Measurements from ENCODE around the gene POU6F2. TPM values are rescaled to one million over a fixed set of nuclear protein-coding genes. Genes with fewer than 3 reads are reported as not detected.

POU6F2 gene
- polyA plus RNA-seq, 2 of the 4 experiments (the other 2 are of a cell fraction): not detected

DNA sequence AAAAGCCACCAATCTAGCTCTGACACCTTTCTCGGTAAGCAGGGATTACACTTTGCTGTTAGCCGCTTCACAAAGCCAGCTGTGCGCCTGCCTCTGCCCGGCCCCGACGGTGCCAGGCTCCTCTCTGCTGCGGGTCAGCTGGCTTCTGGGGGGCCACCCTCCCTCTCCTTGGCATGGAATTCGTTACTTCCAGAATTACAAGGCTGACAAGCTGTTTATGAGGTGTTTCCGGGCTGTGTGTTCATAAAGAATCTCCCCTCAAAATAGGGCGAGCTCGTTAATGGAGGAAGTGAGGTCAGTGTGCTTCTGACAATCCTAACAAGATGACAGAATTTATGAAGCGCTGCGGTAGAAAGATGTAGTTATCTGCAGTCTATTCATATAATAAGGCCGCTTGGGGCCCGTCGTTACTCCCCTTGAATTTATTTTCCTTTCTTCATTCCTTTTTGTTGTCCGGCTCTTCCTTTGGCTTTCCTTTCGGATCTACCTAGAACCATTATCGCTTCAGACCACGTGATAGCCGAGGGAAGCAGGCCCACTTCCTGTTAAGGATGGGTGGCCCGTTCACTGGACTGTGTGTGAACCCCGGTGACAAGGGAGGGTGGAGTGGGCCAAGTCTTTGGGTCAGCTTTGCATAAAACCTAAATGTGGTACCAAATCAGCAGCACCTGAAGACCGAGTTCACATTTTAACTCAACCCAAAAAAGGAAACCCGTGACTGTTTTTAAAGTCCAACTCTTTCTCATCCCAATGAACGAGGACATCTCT lies 315.5 kb downstream of the POU6F2 start:
- CTCF ChIA-PET: no interaction called here
- WGBS (ENCODE audit: missing lambda C conversion rate): 44% methylated on average over 25 of the region's 26 CpGs

DNA sequence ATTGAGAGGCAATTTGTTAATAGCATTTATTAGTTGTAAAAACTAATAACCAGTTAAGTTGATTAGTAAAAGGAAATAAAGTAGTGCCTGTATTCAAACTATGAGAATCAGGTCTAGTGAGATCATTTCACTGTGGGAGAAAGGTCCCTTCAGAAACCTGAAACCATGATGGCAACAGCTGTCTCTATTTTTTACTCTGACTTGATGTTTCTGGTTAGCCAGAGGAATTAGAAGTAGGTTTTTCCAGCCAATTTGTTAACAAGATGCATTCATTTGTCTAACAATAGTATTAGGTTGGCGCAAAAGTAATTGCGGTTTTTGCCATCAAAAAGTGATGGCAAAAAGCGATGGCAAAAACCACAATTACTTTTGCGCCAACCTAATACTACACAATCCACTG lies 316.3 kb downstream of the POU6F2 start:
- TF ChIP-seq EP300 (IDR thresholded peaks at IDR 0.05) (no peak), RNF2 (IDR thresholded peaks at IDR 0.05; ENCODE audit: borderline replicate concordance, low read depth) (no peak), TP53 (CRISPR knock-in tag; IDR thresholded peaks at IDR 0.05) (no peak), SMC3 (IDR thresholded peaks at IDR 0.05) (no peak), MAZ (IDR thresholded peaks at IDR 0.05; ENCODE audit: borderline replicate concordance, low read depth, low read length) (no peak), FOXS1 (CRISPR knock-in tag; IDR thresholded peaks at IDR 0.05) (no peak)
- TF ChIP-seq, protein P1, sequence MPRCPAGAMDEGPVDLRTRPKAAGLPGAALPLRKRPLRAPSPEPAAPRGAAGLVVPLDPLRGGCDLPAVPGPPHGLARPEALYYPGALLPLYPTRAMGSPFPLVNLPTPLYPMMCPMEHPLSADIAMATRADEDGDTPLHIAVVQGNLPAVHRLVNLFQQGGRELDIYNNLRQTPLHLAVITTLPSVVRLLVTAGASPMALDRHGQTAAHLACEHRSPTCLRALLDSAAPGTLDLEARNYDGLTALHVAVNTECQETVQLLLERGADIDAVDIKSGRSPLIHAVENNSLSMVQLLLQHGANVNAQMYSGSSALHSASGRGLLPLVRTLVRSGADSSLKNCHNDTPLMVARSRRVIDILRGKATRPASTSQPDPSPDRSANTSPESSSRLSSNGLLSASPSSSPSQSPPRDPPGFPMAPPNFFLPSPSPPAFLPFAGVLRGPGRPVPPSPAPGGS (IDR thresholded peaks at IDR 0.05): no peak
- TF ChIP-seq, protein P2, sequence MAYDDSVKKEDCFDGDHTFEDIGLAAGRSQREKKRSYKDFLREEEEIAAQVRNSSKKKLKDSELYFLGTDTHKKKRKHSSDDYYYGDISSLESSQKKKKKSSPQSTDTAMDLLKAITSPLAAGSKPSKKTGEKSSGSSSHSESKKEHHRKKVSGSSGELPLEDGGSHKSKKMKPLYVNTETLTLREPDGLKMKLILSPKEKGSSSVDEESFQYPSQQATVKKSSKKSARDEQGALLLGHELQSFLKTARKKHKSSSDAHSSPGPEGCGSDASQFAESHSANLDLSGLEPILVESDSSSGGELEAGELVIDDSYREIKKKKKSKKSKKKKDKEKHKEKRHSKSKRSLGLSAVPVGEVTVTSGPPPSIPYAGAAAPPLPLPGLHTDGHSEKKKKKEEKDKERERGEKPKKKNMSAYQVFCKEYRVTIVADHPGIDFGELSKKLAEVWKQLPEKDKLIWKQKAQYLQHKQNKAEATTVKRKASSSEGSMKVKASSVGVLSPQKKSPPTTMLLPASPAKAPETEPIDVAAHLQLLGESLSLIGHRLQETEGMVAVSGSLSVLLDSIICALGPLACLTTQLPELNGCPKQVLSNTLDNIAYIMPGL (CRISPR knock-in tag; IDR thresholded peaks at IDR 0.05; ENCODE audit: borderline replicate concordance): no peak
- TF ChIP-seq, protein P3, sequence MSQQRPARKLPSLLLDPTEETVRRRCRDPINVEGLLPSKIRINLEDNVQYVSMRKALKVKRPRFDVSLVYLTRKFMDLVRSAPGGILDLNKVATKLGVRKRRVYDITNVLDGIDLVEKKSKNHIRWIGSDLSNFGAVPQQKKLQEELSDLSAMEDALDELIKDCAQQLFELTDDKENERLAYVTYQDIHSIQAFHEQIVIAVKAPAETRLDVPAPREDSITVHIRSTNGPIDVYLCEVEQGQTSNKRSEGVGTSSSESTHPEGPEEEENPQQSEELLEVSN (IDR thresholded peaks at IDR 0.05; ENCODE audit: borderline replicate concordance, low read depth): no peak
- ATAC-seq: no peak
- 75% methylated on average over 4 of the region's 4 CpGs for WGBS (ENCODE audit: missing lambda C conversion rate)

More for the DNA sequence above, 315.5 kb downstream of the POU6F2 start:
- no peak for DNase-seq (ENCODE audit: low read depth in 1 of 2, low spot score in 1 of 2)
- no peak for FAIRE-seq
- H3K27ac ChIP-seq: no peak overlapping the region
- no peak overlapping the region for H3K4me3 ChIP-seq
- ATAC-seq: no peak
- POLR2A ChIA-PET: no interaction called here
- no peak overlapping the region for H3K4me2 ChIP-seq
- TF ChIP-seq, protein P4, sequence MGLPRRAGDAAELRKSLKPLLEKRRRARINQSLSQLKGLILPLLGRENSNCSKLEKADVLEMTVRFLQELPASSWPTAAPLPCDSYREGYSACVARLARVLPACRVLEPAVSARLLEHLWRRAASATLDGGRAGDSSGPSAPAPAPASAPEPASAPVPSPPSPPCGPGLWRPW (IDR thresholded peaks at IDR 0.05): no peak
- TF ChIP-seq, protein P5, sequence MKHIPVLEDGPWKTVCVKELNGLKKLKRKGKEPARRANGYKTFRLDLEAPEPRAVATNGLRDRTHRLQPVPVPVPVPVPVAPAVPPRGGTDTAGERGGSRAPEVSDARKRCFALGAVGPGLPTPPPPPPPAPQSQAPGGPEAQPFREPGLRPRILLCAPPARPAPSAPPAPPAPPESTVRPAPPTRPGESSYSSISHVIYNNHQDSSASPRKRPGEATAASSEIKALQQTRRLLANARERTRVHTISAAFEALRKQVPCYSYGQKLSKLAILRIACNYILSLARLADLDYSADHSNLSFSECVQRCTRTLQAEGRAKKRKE (CRISPR knock-in tag; IDR thresholded peaks at IDR 0.05; ENCODE audit: low read depth): no peak
- TF ChIP-seq ESRRA (IDR thresholded peaks at IDR 0.05; ENCODE audit: borderline replicate concordance, low read length): no peak
- TF ChIP-seq CBX2 (IDR thresholded peaks at IDR 0.05; ENCODE audit: borderline replicate concordance, low read depth): no peak
- TF ChIP-seq ZSCAN20 (CRISPR knock-in tag; IDR thresholded peaks at IDR 0.05): no peak
- TF ChIP-seq RCOR1 (IDR thresholded peaks at IDR 0.05; ENCODE audit: low read depth, low read length): no peak
- no peak for TF ChIP-seq SREBF2 (IDR thresholded peaks at IDR 0.05)
- no peak for TF ChIP-seq TP53 (CRISPR knock-in tag; IDR thresholded peaks at IDR 0.05)
- no peak for TF ChIP-seq HOXA7 (CRISPR knock-in tag; IDR thresholded peaks at IDR 0.05)
- no peak for TF ChIP-seq CBX8 (IDR thresholded peaks at IDR 0.05)
- no peak for TF ChIP-seq HOXB5 (CRISPR knock-in tag; IDR thresholded peaks at IDR 0.05)
- no peak for TF ChIP-seq RAD21 (conservative IDR thresholded peaks at IDR 0.05 in 1 of 2, IDR thresholded peaks at IDR 0.05 in 1 of 2)
- no peak for TF ChIP-seq PHF8 (IDR thresholded peaks at IDR 0.05; ENCODE audit: borderline replicate concordance, low read depth)
- TF ChIP-seq, protein P6, sequence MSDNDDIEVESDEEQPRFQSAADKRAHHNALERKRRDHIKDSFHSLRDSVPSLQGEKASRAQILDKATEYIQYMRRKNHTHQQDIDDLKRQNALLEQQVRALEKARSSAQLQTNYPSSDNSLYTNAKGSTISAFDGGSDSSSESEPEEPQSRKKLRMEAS (IDR thresholded peaks at IDR 0.05): no peak
- TF ChIP-seq, protein P7, sequence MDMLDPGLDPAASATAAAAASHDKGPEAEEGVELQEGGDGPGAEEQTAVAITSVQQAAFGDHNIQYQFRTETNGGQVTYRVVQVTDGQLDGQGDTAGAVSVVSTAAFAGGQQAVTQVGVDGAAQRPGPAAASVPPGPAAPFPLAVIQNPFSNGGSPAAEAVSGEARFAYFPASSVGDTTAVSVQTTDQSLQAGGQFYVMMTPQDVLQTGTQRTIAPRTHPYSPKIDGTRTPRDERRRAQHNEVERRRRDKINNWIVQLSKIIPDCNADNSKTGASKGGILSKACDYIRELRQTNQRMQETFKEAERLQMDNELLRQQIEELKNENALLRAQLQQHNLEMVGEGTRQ (IDR thresholded peaks at IDR 0.05): no peak
- TF ChIP-seq, protein P2 (CRISPR knock-in tag; IDR thresholded peaks at IDR 0.05; ENCODE audit: borderline replicate concordance): no peak
- no peak for TF ChIP-seq RFX5 (IDR thresholded peaks at IDR 0.05)
- TF ChIP-seq, protein P1 (IDR thresholded peaks at IDR 0.05): no peak
- no peak for TF ChIP-seq MAFK (IDR thresholded peaks at IDR 0.05; ENCODE audit: partially characterized antibody)
- TF ChIP-seq ZNF302 (CRISPR knock-in tag; IDR thresholded peaks at IDR 0.05): no peak
- H3K4me1 ChIP-seq: no peaks in the 10 kb centered on the region
- H3K9me3 ChIP-seq: 0 out of 3 replicates have a peak, but pooled peaks cover 2% of the 10 kb centered on the region

More for the DNA sequence above, 316.3 kb downstream of the POU6F2 start:
- ChIA-PET POLR2A (no interaction called here), CTCF (no interaction called here)
- no peak overlapping the region for H3K4me2 ChIP-seq
- 0 out of 3 replicates have a peak, but pooled peaks cover 2% of the 10 kb centered on the region for H3K9me3 ChIP-seq
- FAIRE-seq: no peak
- H3K27ac ChIP-seq: no peak overlapping the region
- no peak for DNase-seq (ENCODE audit: low read depth in 1 of 2, low spot score in 1 of 2)
- H3K4me3 ChIP-seq: no peak overlapping the region
- no peaks in the 10 kb centered on the region for H3K4me1 ChIP-seq
